Endothelial cell of umbilical vein (primary cell): ENCODE results near the gene SIRT2. TPM values are rescaled to one million over a fixed set of nuclear protein-coding genes. Genes with fewer than 3 reads are reported as not detected.

Experiments used
- BruUV-seq: library from RNA; stranded (reverse); fragments of 400-500 nt; replicated peaks from 2 replicates; lab custom pipeline; 2021; lab: Mats Ljungman, UMichigan
- CTCF ChIA-PET: fragments of 300-600, 350-600 bp; sonication (Branson Sonifier 250); formaldehyde crosslinking; loops from one replicate; lab custom pipeline; 2021; ENCODE audit warnings: antibody characterized with exemption, inconsistent platforms; lab: Charles Lee
- POLR2A ChIA-PET: fragments of 300-600, 350-600 bp; sonication (Branson Sonifier 250); formaldehyde crosslinking; loops from one replicate; lab custom pipeline; 2021; ENCODE audit warnings: antibody characterized with exemption, inconsistent platforms; lab: Charles Lee
- DNase-seq: peaks from one replicate; pipeline ENCODE4 v3.0.0-alpha.2; 2011; ENCODE audit warnings: low read depth, low spot score
- FAIRE-seq: peaks from 2 replicates; lab custom pipeline; 2011; peaks lifted over from hg19 to GRCh38; lab: Jason Lieb, UNC
- H2AFZ ChIP-seq: 2 replicates; pipeline ENCODE4 v1.6.0; 2012; ENCODE audit warnings: low read depth, low read length, control low read depth, inconsistent platforms
- H3K27ac ChIP-seq: 2 replicates; pipeline ENCODE4 v1.5.1; 2011; ENCODE audit warnings: low read depth, mild to moderate bottlenecking, control low read depth, low read length, moderate library complexity; ENCODE audit not compliant: insufficient read depth
- H3K27me3 ChIP-seq, 2 experiments: 2 replicates each; pipeline versions ENCODE4 v1.6.0 to v1.6.1; 2011; ENCODE audit warnings: low read length in 2 of 2, mixed read lengths in 1 of 2; ENCODE audit not compliant: control insufficient read depth in 2 of 2, insufficient read depth in 2 of 2
- H3K36me3 ChIP-seq, 2 experiments: 2 replicates in 1 of 2; 3 replicates in 1 of 2; pipeline ENCODE4 v1.5.1; 2011; ENCODE audit warnings: low read length in 2 of 2, mild to moderate bottlenecking in 1 of 2, moderate library complexity in 1 of 2; ENCODE audit not compliant: control insufficient read depth in 2 of 2, insufficient read depth in 2 of 2; ENCODE audit errors: extremely low read depth in 1 of 2
- H3K4me1 ChIP-seq: 3 replicates; pipeline ENCODE4 v1.5.1; 2011; ENCODE audit warnings: mild to moderate bottlenecking, low read length; ENCODE audit not compliant: control insufficient read depth, insufficient read depth; ENCODE audit errors: extremely low read depth
- H3K4me2 ChIP-seq: 2 replicates; pipeline ENCODE4 v1.6.1; 2011; ENCODE audit warnings: low read length, control low read depth, mixed read lengths; ENCODE audit not compliant: insufficient read depth
- H3K4me3 ChIP-seq, 3 experiments: fragments of 200-600 bp in 1 of 3; sonication (generic), shearing (Covaris generic) in 1 of 3; replicated peaks in 1 of 3; 2 replicates each; pipeline ENCODE4 v1.5.1; 2011 to 2016; ENCODE audit warnings: control low read depth in 3 of 3, low read length in 3 of 3, mild to moderate bottlenecking in 2 of 3, inconsistent platforms in 1 of 3, low read depth in 1 of 3, moderate library complexity in 1 of 3; ENCODE audit not compliant: insufficient read depth in 1 of 3
- H3K79me2 ChIP-seq: 2 replicates; pipeline ENCODE4 v1.6.0; 2012; ENCODE audit warnings: low read length, inconsistent platforms; ENCODE audit not compliant: control insufficient read depth, insufficient read depth
- H3K9ac ChIP-seq: replicated peaks from 2 replicates; pipeline ENCODE3; 2011; ENCODE audit warnings: low read length, control low read depth; ENCODE audit not compliant: insufficient read depth; ENCODE audit errors: extremely low read depth
- H3K9me1 ChIP-seq: replicated peaks from 3 replicates; pipeline ENCODE4 v1.6.0; 2011; ENCODE audit warnings: mild to moderate bottlenecking, low read length; ENCODE audit not compliant: control insufficient read depth, insufficient read depth; ENCODE audit errors: extremely low read depth
- H3K9me3 ChIP-seq: replicated peaks from 2 replicates; pipeline ENCODE4 v1.5.1; 2012; ENCODE audit warnings: low read length, inconsistent platforms; ENCODE audit not compliant: control insufficient read depth, insufficient read depth
- H4K20me1 ChIP-seq: replicated peaks from 2 replicates; pipeline ENCODE3; 2011; ENCODE audit warnings: mild to moderate bottlenecking, low read length; ENCODE audit not compliant: control insufficient read depth, insufficient read depth; ENCODE audit errors: extremely low read depth
- EZH2 ChIP-seq: IDR thresholded peaks from 2 replicates; pipeline ENCODE4 v1.6.1; 2012; ENCODE audit warnings: borderline replicate concordance, low read depth, mild to moderate bottlenecking, moderate library complexity, low read length, inconsistent platforms; ENCODE audit not compliant: severe bottlenecking
- FOS ChIP-seq: IDR thresholded peaks from 2 replicates; pipeline ENCODE4 v1.6.1; 2011; ENCODE audit warnings: mild to moderate bottlenecking, low read length, moderate library complexity, borderline replicate concordance; ENCODE audit not compliant: insufficient read depth
- GATA2 ChIP-seq: IDR thresholded peaks from 2 replicates; pipeline ENCODE4 v1.7.0; 2011; ENCODE audit warnings: low read depth, mild to moderate bottlenecking, moderate library complexity, mixed read lengths, low read length; ENCODE audit not compliant: insufficient read length, insufficient read depth
- JUN ChIP-seq: IDR thresholded peaks from 2 replicates; pipeline ENCODE4 v1.6.1; 2011; ENCODE audit warnings: borderline replicate concordance, low read depth; ENCODE audit not compliant: insufficient read length, insufficient read depth
- MYC ChIP-seq: IDR thresholded peaks from one replicate; pipeline ENCODE4 v1.6.1; 2011; ENCODE audit warnings: mild to moderate bottlenecking, low read depth, low read length
- POLR2A ChIP-seq: IDR thresholded peaks from 2 replicates; pipeline ENCODE4 v1.6.1; 2012; ENCODE audit warnings: low read depth, mild to moderate bottlenecking, control low read depth, low read length
- POLR2AphosphoS5 ChIP-seq: IDR thresholded peaks from 2 replicates; pipeline ENCODE4 v1.6.1; 2012; ENCODE audit warnings: low read depth, mild to moderate bottlenecking, control low read depth, low read length, moderate library complexity; ENCODE audit not compliant: insufficient read depth
- dilution Hi-C: fragments of 300-500 bp; cut with MboI; formaldehyde crosslinking; loops from one replicate; pipeline ENCODE4 v1.15.0; 2019; ENCODE audit warnings: low sequenced_read_pairs; ENCODE audit not compliant: extremely low pct_ligation_motif_present
- intact Hi-C: fragments of 100-400 bp; cut with micrococcal nuclease; formaldehyde crosslinking; loops from one replicate; pipeline ENCODE4 v1.10.0; 2022
- polyA plus RNA-seq, 4 experiments: library from polyadenylated mRNA; depleted of rRNA in 3 of 4; stranded (reverse) in 3 of 4; unstranded in 1 of 4; fragments of >200 nt; gene quantifications; 2 replicates each; pipeline versions ENCODE4 v1.2.1 to v1.2.3, GENCODE V29; 2011 to 2012; ENCODE audit warnings: missing spikeins in 1 of 4
- total RNA-seq: library from RNA; stranded (reverse); gene quantifications from 2 replicates; pipeline ENCODE4 v1.2.3, GENCODE V29; 2021
- TF ChIP-seq, protein P1 (sequence below): IDR thresholded peaks from 2 replicates; pipeline ENCODE4 v1.6.1; 2011; ENCODE audit not compliant: insufficient read depth, insufficient read length
- TF ChIP-seq, protein P2 (sequence below), 2 donors: IDR thresholded peaks; 1 replicate in 1 of 2; 2 replicates in 1 of 2; pipeline ENCODE4 v1.5.1; 2011; ENCODE audit warnings: low read length in 2 of 2, mild to moderate bottlenecking in 2 of 2, moderate library complexity in 2 of 2, control low read depth in 1 of 2, inconsistent platforms in 1 of 2, low read depth in 1 of 2; ENCODE audit not compliant: insufficient read depth in 1 of 2; ENCODE audit errors: extremely low read depth in 1 of 2

Gene SIRT2
- total and polyA plus RNA-seq, 2 donors (not counting 3 experiments of a cell fraction or from before 2014, with no cell fraction given): 47.6 to 72.5 TPM

DNA sequence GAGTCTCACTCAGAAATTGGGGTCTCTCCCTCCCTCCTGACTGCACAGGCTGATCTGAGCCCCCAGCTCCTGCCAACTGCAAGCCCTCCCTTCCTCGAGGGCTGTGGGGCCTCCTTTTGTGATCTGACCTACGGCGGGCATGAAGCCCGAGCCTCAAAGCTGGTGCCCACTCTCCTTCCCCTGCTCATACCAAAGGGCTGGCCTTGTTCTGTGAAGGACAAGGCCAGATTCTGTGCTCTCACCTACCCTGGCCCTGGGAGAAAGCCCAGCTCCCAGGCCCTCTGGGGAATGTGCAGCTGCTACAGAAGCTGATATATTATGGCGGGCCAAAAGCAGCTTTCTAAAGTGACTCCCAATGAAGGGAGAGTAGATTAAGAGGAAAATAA, 58.8 kb downstream of the SIRT2 start:
- no peak overlapping the region for H3K4me3 ChIP-seq
- peaks cover 60 to 85% of the 10 kb centered on the region in 2 experiments for H3K36me3 ChIP-seq
- H3K9me3 ChIP-seq: no peaks in the 10 kb centered on the region
- TF ChIP-seq MYC (no peak), FOS (no peak), POLR2AphosphoS5 (no peak), JUN (no peak), EZH2 (no peak), POLR2A (no peak), GATA2 (no peak)
- TF ChIP-seq, protein P1, sequence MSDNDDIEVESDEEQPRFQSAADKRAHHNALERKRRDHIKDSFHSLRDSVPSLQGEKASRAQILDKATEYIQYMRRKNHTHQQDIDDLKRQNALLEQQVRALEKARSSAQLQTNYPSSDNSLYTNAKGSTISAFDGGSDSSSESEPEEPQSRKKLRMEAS: no peak
- TF ChIP-seq, protein P2, sequence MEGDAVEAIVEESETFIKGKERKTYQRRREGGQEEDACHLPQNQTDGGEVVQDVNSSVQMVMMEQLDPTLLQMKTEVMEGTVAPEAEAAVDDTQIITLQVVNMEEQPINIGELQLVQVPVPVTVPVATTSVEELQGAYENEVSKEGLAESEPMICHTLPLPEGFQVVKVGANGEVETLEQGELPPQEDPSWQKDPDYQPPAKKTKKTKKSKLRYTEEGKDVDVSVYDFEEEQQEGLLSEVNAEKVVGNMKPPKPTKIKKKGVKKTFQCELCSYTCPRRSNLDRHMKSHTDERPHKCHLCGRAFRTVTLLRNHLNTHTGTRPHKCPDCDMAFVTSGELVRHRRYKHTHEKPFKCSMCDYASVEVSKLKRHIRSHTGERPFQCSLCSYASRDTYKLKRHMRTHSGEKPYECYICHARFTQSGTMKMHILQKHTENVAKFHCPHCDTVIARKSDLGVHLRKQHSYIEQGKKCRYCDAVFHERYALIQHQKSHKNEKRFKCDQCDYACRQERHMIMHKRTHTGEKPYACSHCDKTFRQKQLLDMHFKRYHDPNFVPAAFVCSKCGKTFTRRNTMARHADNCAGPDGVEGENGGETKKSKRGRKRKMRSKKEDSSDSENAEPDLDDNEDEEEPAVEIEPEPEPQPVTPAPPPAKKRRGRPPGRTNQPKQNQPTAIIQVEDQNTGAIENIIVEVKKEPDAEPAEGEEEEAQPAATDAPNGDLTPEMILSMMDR (IDR thresholded peaks at IDR 0.05; ENCODE audit: extremely low read depth in 1 of 2, insufficient read depth in 1 of 2, low read depth in 1 of 2, low read length in 2 of 2): no peak
- FAIRE-seq: no peak
- no peak overlapping the region for H3K27ac ChIP-seq
- dilution Hi-C loops (no loop called here), intact Hi-C loops (no loop called here)
- CTCF ChIA-PET: interaction anchor here (0.8 to 1.5 kb wide), 2 partner anchors 29 to 47 kb away, joined by 3 read pairs; no protein-coding TSS in a partner anchor
- H3K79me2 ChIP-seq: peaks cover 42% of the 10 kb centered on the region
- H3K27me3 ChIP-seq: no peaks in the 10 kb centered on the region
- POLR2A ChIA-PET: interaction anchor here (0.9 to 1.2 kb wide), 2 partner anchors 9 kb away, joined by 3 read pairs; partner anchors contain the start of gene ECH1
- H4K20me1 ChIP-seq: no peaks in the 10 kb centered on the region
- no peak for DNase-seq
- no peak overlapping the region for H3K4me2 ChIP-seq
- H3K9me1 ChIP-seq: no peaks in the 10 kb centered on the region
- no peak overlapping the region for H2AFZ ChIP-seq
- H3K4me1 ChIP-seq: no peaks in the 10 kb centered on the region
- BruUV-seq: no TSS peak
- H3K9ac ChIP-seq: no peak overlapping the region
